Measurements from ENCODE around the gene DLX5. TPM values are rescaled to one million over a fixed set of nuclear protein-coding genes. Genes with fewer than 3 reads are reported as not detected.

DLX5 gene
- total RNA-seq, 1 donor: 2.5 TPM

GRCh38 chr7:96979551-96980276, 44.9 kb downstream of the DLX5 start:
- Histone ChIP-seq H3K36me3 (ENCODE audit: insufficient read depth, low read length) (no peaks in the 10 kb centered on the region), H3K4me3 (ENCODE audit: insufficient read depth, low read length) (no peak overlapping the region), H3K27me3 (ENCODE audit: insufficient read depth, low read length) (no peaks in the 10 kb centered on the region), H3K4me1 (ENCODE audit: insufficient read depth, low read length) (peaks cover 11% of the 10 kb centered on the region), H4K20me1 (ENCODE audit: insufficient read depth, low read length) (no peaks in the 10 kb centered on the region), H3K79me2 (ENCODE audit: insufficient read depth, low read length) (no peaks in the 10 kb centered on the region), H3K9me3 (ENCODE audit: low read depth, low read length) (no peaks in the 10 kb centered on the region), H3K4me2 (ENCODE audit: insufficient read depth, low read length) (no peak overlapping the region), H3K27ac (ENCODE audit: low read depth, low read length) (no peak overlapping the region), H2AFZ (ENCODE audit: low read length) (no peak overlapping the region)
- no peak for TF ChIP-seq CTCF (IDR thresholded peaks at IDR 0.05; ENCODE audit: extremely low read depth, low read depth, low read length)
- no peak for DNase-seq (ENCODE audit: insufficient read length, low spot score, missing footprints)

DNA sequence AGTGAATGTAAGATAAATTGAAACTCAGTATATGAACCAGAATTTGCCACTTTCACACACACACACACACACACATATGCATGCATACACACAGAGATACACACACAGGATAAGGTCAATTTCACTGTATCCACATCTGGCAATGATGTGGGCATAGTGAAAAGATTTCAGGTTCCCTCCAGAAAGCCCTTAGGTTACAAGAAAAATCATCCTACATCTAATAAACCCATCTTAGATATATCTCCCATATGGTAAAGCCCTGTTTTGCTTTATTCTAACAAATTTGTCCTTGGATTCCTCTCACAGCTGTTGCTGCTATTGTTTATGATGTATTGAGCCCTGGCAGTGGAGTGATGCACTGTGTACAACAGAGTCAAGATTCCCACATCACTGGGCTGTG, 47.2 kb downstream of the DLX5 start:
- H3K4me3 ChIP-seq (ENCODE audit: insufficient read depth, low read length): no peak overlapping the region
- no peaks in the 10 kb centered on the region for H3K9me3 ChIP-seq (ENCODE audit: low read depth, low read length)
- no peak for DNase-seq (ENCODE audit: insufficient read length, low spot score, missing footprints)

GRCh38 chr7:96976106-96976505, 48.5 kb downstream of the DLX5 start:
- no peaks in the 10 kb centered on the region for H3K27me3 ChIP-seq (ENCODE audit: insufficient read depth, low read length)
- no peaks in the 10 kb centered on the region for H3K79me2 ChIP-seq (ENCODE audit: insufficient read depth, low read length)
- no peak overlapping the region for H3K4me2 ChIP-seq (ENCODE audit: insufficient read depth, low read length)
- H3K4me1 ChIP-seq (ENCODE audit: insufficient read depth, low read length): peaks cover 27% of the 10 kb centered on the region
- H3K36me3 ChIP-seq (ENCODE audit: insufficient read depth, low read length): no peaks in the 10 kb centered on the region
- no peak overlapping the region for H3K4me3 ChIP-seq (ENCODE audit: insufficient read depth, low read length)
- H2AFZ ChIP-seq (ENCODE audit: low read length): peak overlapping the region; percentile 19
- DNase-seq (ENCODE audit: insufficient read length, low spot score, missing footprints): no peak
- TF ChIP-seq CTCF (IDR thresholded peaks at IDR 0.05; ENCODE audit: extremely low read depth, low read depth, low read length): no peak
- no peaks in the 10 kb centered on the region for H3K9me3 ChIP-seq (ENCODE audit: low read depth, low read length)
- H4K20me1 ChIP-seq (ENCODE audit: insufficient read depth, low read length): no peaks in the 10 kb centered on the region
- H3K27ac ChIP-seq (ENCODE audit: low read depth, low read length): no peak overlapping the region

More for the DNA sequence above, 47.2 kb downstream of the DLX5 start:
- no peaks in the 10 kb centered on the region for H3K79me2 ChIP-seq (ENCODE audit: insufficient read depth, low read length)
- no peaks in the 10 kb centered on the region for H3K27me3 ChIP-seq (ENCODE audit: insufficient read depth, low read length)
- no peak for TF ChIP-seq CTCF (IDR thresholded peaks at IDR 0.05; ENCODE audit: extremely low read depth, low read depth, low read length)
- H3K4me2 ChIP-seq (ENCODE audit: insufficient read depth, low read length): no peak overlapping the region
- no peaks in the 10 kb centered on the region for H3K36me3 ChIP-seq (ENCODE audit: insufficient read depth, low read length)
- no peak overlapping the region for H2AFZ ChIP-seq (ENCODE audit: low read length)
- no peaks in the 10 kb centered on the region for H4K20me1 ChIP-seq (ENCODE audit: insufficient read depth, low read length)
- no peak overlapping the region for H3K27ac ChIP-seq (ENCODE audit: low read depth, low read length)
- H3K4me1 ChIP-seq (ENCODE audit: insufficient read depth, low read length): peaks cover 27% of the 10 kb centered on the region

- no peaks in the 10 kb centered on the region for H3K79me2 ChIP-seq (ENCODE audit: insufficient read depth, low read length)
- H2AFZ ChIP-seq (ENCODE audit: low read length): peak overlapping the region; percentile 35
- no peaks in the 10 kb centered on the region for H4K20me1 ChIP-seq (ENCODE audit: insufficient read depth, low read length)
- peak overlapping the region; percentile 31 for H3K27ac ChIP-seq (ENCODE audit: low read depth, low read length)
- H3K9me3 ChIP-seq (ENCODE audit: low read depth, low read length): no peaks in the 10 kb centered on the region
- H3K4me2 ChIP-seq (ENCODE audit: insufficient read depth, low read length): peak overlapping the region; percentile 30
- DNase-seq (ENCODE audit: insufficient read length, low spot score, missing footprints): peak; percentile 91
- H3K4me3 ChIP-seq (ENCODE audit: insufficient read depth, low read length): no peak overlapping the region
- H3K27me3 ChIP-seq (ENCODE audit: insufficient read depth, low read length): no peaks in the 10 kb centered on the region
- H3K36me3 ChIP-seq (ENCODE audit: insufficient read depth, low read length): no peaks in the 10 kb centered on the region
- peaks cover 32% of the 10 kb centered on the region for H3K4me1 ChIP-seq (ENCODE audit: insufficient read depth, low read length)
- no peak for TF ChIP-seq CTCF (IDR thresholded peaks at IDR 0.05; ENCODE audit: extremely low read depth, low read depth, low read length)
Measured at GRCh38 chr7:96973986-96974385, 50.6 kb downstream of the DLX5 start.

Data from osteoblast (primary cell).